PC-3 (cell line): Measurements from ENCODE around the gene GTPBP6.

ENCODE experiments used
- EZH2 ChIP-seq: fragments of 300-600 bp; sonication (generic); IDR thresholded peaks from one replicate; pipeline ENCODE4 v1.6.1; 2017; ENCODE audit warnings: antibody characterized with exemption, mild to moderate bottlenecking, low read length; ENCODE audit not compliant: unreplicated experiment
- TF ChIP-seq, protein P1 (sequence below): fragments of 300-600 bp; sonication (generic); conservative IDR thresholded peaks from 2 replicates; pipeline ENCODE4 v1.5.1; 2017; ENCODE audit warnings: antibody characterized with exemption, low read depth, mild to moderate bottlenecking, low read length

DNA sequence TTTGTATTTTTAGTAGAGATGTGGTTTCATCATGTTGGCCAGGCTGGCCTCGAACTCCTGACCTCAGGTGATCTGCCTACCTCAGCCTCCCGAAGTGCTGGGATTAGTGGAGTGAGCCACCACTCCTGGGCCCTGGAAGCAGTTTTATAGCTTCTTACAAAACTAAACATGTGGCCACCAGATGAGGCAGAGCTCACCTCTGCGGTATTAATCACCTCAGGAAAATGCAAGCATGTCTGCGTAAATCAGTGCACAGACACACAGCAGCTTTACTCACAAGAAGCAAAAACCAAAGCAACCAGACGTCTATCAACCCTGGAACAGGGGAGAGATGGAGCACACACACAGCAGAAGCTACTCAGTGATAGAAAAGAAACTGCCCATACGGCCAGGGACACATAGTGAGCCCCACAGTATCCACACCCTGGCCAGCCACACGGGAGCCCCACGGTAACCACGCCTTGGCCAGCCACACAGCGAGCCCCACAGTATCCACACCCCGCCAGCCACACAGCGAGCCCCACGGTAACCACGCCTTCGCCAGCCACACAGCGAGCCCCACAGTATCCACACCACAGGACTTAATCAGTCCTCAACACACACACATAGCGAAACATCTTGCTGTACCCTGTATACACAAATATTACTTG is 37.9 kb upstream of the GTPBP6 start:
- TF ChIP-seq, protein P1, sequence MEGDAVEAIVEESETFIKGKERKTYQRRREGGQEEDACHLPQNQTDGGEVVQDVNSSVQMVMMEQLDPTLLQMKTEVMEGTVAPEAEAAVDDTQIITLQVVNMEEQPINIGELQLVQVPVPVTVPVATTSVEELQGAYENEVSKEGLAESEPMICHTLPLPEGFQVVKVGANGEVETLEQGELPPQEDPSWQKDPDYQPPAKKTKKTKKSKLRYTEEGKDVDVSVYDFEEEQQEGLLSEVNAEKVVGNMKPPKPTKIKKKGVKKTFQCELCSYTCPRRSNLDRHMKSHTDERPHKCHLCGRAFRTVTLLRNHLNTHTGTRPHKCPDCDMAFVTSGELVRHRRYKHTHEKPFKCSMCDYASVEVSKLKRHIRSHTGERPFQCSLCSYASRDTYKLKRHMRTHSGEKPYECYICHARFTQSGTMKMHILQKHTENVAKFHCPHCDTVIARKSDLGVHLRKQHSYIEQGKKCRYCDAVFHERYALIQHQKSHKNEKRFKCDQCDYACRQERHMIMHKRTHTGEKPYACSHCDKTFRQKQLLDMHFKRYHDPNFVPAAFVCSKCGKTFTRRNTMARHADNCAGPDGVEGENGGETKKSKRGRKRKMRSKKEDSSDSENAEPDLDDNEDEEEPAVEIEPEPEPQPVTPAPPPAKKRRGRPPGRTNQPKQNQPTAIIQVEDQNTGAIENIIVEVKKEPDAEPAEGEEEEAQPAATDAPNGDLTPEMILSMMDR = no peak
- no peak for TF ChIP-seq EZH2
